Melanocyte of skin (primary cell): Measurements from ENCODE around the gene HINT2. TPM values are rescaled to one million over a fixed set of nuclear protein-coding genes. Genes with fewer than 3 reads are reported as not detected.

Source experiments
- small RNA-seq, 2 donors: library from RNA; depleted of rRNA; stranded (forward); fragments of <200 nt; gene quantifications; one replicate each; pipeline ENCODE3, GENCODE V24; 2012
- total RNA-seq, 2 donors: library from RNA; depleted of rRNA; stranded (reverse); fragments of >200 nt; gene quantifications; 2 replicates each; pipeline ENCODE4 v1.2.3, GENCODE V29; 2012

Gene HINT2
- total RNA-seq, result 10 to 100 TPM; 31.6 to 41.6 TPM

GRCh38 chr9:35814841-35815543 lies at the start of gene HINT2:
Gene HINT2 (minus strand): TSS chr9:35815042. CDS start chr9:35814979, 63 bp downstream.

GRCh38 chr9:35829084-35829763 lies 14.4 kb upstream of the HINT2 start, which contains the start of gene TMEM8B:
Gene TMEM8B (plus strand): TSS chr9:35829228. CDS start chr9:35829448, 220 bp downstream.

DNA sequence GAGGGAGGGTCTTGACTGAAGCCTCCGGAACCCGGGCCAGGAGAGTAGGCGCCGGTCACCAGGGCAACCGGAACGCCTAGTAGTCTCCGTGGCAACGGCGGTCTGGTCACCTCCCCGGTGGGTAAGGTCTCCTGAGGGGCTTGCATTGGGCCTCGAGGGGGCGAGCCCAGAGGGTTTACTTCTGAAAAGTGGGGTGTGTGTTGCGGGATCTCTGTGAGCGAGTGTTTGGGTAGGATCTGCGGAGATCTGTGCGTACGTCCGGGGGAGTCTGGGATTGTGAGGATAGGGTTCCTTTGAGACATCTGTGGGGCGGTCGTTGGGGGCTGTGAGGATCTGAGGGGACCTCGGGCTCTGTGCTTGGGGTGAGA lies 13.9 kb upstream of the HINT2 start, which contains the start of gene FAM221B:
TSS of gene FAM221B (minus strand) at position 17 of the 368 bp plus-strand sequence. CDS start 2,571 bp downstream, outside the sequence.

GRCh38 chr9:35812025-35812602 lies 2.7 kb downstream of the HINT2 start, which contains the start of gene SPAG8:
Gene SPAG8 (minus strand): TSS chr9:35812262. CDS start chr9:35812147, 115 bp downstream.

DNA sequence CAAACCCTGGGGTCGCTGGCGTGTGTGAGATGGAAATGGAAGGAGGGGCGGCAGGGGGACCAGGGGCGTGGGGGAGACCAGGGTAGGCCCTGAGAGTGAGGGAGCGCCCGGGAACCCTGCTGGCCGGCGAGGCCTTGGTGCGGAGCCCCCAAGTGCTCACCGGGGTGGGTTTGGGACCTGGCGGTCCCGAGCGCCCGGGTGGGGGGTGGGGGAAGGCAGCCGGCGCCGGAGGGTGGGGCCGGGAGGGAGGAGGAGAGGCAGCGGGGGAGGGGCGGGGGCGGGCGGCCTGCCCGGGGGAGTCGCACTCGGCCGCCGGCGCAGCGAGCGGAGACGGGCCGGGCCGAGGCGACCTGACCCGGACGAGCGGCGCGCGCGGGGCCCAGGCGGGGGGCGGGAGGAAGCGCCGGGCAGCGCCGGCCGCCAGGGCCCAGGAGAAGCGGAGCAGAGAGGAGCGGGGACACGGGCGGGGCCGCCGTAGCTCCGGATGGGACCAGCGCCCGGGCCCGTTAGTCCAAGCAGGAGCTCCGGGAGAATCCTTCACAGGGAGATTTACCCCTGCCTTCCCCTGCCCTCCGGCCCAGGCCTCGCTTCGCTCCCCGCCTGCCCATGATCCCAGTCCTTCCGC lies 23.4 kb downstream of the HINT2 start, which contains the start of gene NPR2:
TSS of gene NPR2 (plus strand) at position 295 of the 625 bp plus-strand sequence. CDS start 818 bp downstream, outside the sequence.

Small RNA genes within 50 kb of the gene (small RNA-seq; reads per million reads assigned to genes)
- 0.30 to 0.81 reads per million in 2 donors for gene HINT2

Other genes starting within 250 kb of the HINT2 start
- 10 to 100 TPM in 1 of 2 donors, 1 to 10 TPM in 1; 9.3 to 10.3 TPM for gene TESK1, start 209.8 kb downstream of the HINT2 start, total RNA-seq
- 1 to 10 TPM in 1 of 2 donors, under 1 TPM in 1; 0.33 to 1.0 TPM for gene CD72, start 196.6 kb downstream of the HINT2 start, total RNA-seq
- gene SIT1, start 164.1 kb downstream of the HINT2 start, total RNA-seq, result not detected
- over 10,000 TPM; 172,345 to 336,493 TPM for gene RMRP, start 157.0 kb downstream of the HINT2 start, total RNA-seq
- 10 to 100 TPM in 1 of 2 donors, 1 to 10 TPM in 1; 9.3 to 11.4 TPM for gene CCDC107, start 156.8 kb downstream of the HINT2 start, total RNA-seq
- 1 to 10 TPM; 1.7 to 7.0 TPM for gene ARHGEF39, start 149.8 kb downstream of the HINT2 start, total RNA-seq
- not detected for gene CA9, start 141.1 kb downstream of the HINT2 start, total RNA-seq
- gene TPM2, start 125.1 kb downstream of the HINT2 start, total RNA-seq, result 10 to 100 TPM in 1 of 2 donors, 1 to 10 TPM in 1; 4.5 to 34.0 TPM
- gene TLN1, start 82.8 kb downstream of the HINT2 start, total RNA-seq, result 100 to 1,000 TPM; 135 to 143 TPM
- 10 to 100 TPM; 46.5 to 48.6 TPM for gene CREB3, start 82.4 kb downstream of the HINT2 start, total RNA-seq
- gene GBA2, start 65.8 kb downstream of the HINT2 start, total RNA-seq, result 10 to 100 TPM; 37.3 to 41.3 TPM
- gene RGP1, start 65.8 kb downstream of the HINT2 start, total RNA-seq, result 10 to 100 TPM; 13.0 to 16.2 TPM
- not detected for gene MSMP, start 60.8 kb downstream of the HINT2 start, total RNA-seq
- gene NPR2, start 23.5 kb downstream of the HINT2 start, total RNA-seq, result 10 to 100 TPM; 10.7 to 17.3 TPM
- 1 to 10 TPM in 1 of 2 donors, under 1 TPM in 1; 0.67 to 1.0 TPM for gene SPAG8, start 2.8 kb downstream of the HINT2 start, total RNA-seq
- gene FAM221B, start 13.7 kb upstream of the HINT2 start, total RNA-seq, result not detected
- 1 to 10 TPM in 1 of 2 donors, under 1 TPM in 1; 0.33 to 1.7 TPM for gene TMEM8B, start 14.2 kb upstream of the HINT2 start, total RNA-seq
- not detected for gene OR13J1, start 55.4 kb upstream of the HINT2 start, total RNA-seq
- gene HRCT1, start 91.2 kb upstream of the HINT2 start, total RNA-seq, result under 1 TPM in 1 of 2 donors, not detected in 1; 0.33 TPM
- gene SPAAR, start 94.4 kb upstream of the HINT2 start, total RNA-seq, result under 1 TPM in 1 of 2 donors, not detected in 1; 0.34 TPM
- not detected for gene OR2S2, start 143.1 kb upstream of the HINT2 start, total RNA-seq
- gene RECK, start 221.9 kb upstream of the HINT2 start, total RNA-seq, result 1 to 10 TPM; 3.8 to 5.7 TPM